GM18511 (cell line): ENCODE results near the gene PCSK4.
"Not testable (repeated sequence)": the region's sequence is repeated elsewhere in the genome, so short reads cannot be mapped to it uniquely, and the experiment has no call there.

Experiments
- ATAC-seq: cut with Tn5 transposase; IDR thresholded peaks from one replicate; pipeline ENCODE4 v1.9.1; 2021; ENCODE audit warnings: mild to moderate bottlenecking, moderate library complexity; ENCODE audit not compliant: unreplicated experiment

Gene PCSK4

GRCh38 chr19:1505991-1506881 lies 16.1 kb upstream of the PCSK4 start:
- no peak for ATAC-seq

- ATAC-seq = no peak
These were observed 14.9 kb upstream of the PCSK4 start for GRCh38 chr19:1505012-1505411.

- no peak for ATAC-seq
These were observed 14.0 kb upstream of the PCSK4 start for GRCh38 chr19:1503925-1504773.

GRCh38 chr19:1503089-1503924 lies 13.2 kb upstream of the PCSK4 start:
- ATAC-seq = no peak

GRCh38 chr19:1502433-1503088 lies 12.4 kb upstream of the PCSK4 start:
- no peak for ATAC-seq

- no peak for ATAC-seq
These were observed 11.0 kb upstream of the PCSK4 start for GRCh38 chr19:1501200-1501595.

GRCh38 chr19:1499231-1499630 lies 9.1 kb upstream of the PCSK4 start:
- not testable (repeated sequence) for ATAC-seq

GRCh38 chr19:1497578-1498235 lies 7.6 kb upstream of the PCSK4 start:
- no peak for ATAC-seq

GRCh38 chr19:1496714-1497577 lies 6.8 kb upstream of the PCSK4 start:
- no peak for ATAC-seq

GRCh38 chr19:1495799-1496713 lies 5.9 kb upstream of the PCSK4 start:
- ATAC-seq = no peak

GRCh38 chr19:1495051-1495798 lies 5.1 kb upstream of the PCSK4 start:
- ATAC-seq = no peak

- no peak for ATAC-seq
These were observed 4.1 kb upstream of the PCSK4 start for GRCh38 chr19:1494115-1494815.

GRCh38 chr19:1492474-1493006 lies 2.4 kb upstream of the PCSK4 start:
- no peak for ATAC-seq

- no peak for ATAC-seq
These were observed 1.7 kb upstream of the PCSK4 start for GRCh38 chr19:1491849-1492170.

- ATAC-seq = peak; percentile 2
These were observed 1.1 kb upstream of the PCSK4 start, which contains the start of gene REEP6 for GRCh38 chr19:1491114-1491848. REEP6 (plus strand) TSS chr19:1491181; CDS start chr19:1491270, 89 bp downstream.
